ENCODE measurements around the gene TSNAXIP1. TPM values are rescaled to one million over a fixed set of nuclear protein-coding genes. Genes with fewer than 3 reads are reported as not detected.

TSNAXIP1 gene
- total RNA-seq, 1 experiment from 2014 or later, result 0.84 TPM

DNA sequence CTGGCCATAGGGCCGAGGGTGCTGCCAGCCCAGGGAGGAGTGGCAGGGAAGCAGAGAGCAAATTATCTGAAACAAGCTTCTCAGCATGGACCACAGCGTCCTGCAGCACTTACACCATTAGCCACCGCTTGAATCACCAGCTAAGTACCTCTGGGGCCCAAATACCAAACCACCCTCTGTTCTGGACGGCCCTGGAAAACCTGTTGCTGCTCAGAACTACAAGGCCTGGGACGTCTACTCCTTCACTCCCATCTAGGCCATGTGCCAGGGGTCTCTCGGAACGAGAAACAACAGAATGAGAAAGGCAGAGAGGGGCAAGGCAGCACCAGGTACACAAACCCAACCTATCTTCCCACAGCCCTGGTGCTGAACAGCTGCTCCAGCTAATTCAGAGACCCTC, 47.7 kb upstream of the TSNAXIP1 start:
- H3K9me3 Mint-ChIP-seq (ENCODE audit: unreplicated experiment), result no peaks in the 10 kb centered on the region
- DNase-seq, result no peak
- Histone ChIP-seq H3K4me1 (no peaks in the 10 kb centered on the region), H3K36me3 (ENCODE audit: control insufficient read depth, insufficient read depth, low read length) (peaks cover 4% of the 10 kb centered on the region), H3K4me3 (ENCODE audit: low read depth, low read length) (no peak overlapping the region), H3K27me3 (replicated peaks; ENCODE audit: control insufficient read depth, insufficient read depth, low read length) (no peaks in the 10 kb centered on the region), H3K9me3 (no peaks in the 10 kb centered on the region)
- TF ChIP-seq, protein P1, sequence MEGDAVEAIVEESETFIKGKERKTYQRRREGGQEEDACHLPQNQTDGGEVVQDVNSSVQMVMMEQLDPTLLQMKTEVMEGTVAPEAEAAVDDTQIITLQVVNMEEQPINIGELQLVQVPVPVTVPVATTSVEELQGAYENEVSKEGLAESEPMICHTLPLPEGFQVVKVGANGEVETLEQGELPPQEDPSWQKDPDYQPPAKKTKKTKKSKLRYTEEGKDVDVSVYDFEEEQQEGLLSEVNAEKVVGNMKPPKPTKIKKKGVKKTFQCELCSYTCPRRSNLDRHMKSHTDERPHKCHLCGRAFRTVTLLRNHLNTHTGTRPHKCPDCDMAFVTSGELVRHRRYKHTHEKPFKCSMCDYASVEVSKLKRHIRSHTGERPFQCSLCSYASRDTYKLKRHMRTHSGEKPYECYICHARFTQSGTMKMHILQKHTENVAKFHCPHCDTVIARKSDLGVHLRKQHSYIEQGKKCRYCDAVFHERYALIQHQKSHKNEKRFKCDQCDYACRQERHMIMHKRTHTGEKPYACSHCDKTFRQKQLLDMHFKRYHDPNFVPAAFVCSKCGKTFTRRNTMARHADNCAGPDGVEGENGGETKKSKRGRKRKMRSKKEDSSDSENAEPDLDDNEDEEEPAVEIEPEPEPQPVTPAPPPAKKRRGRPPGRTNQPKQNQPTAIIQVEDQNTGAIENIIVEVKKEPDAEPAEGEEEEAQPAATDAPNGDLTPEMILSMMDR (IDR thresholded peaks at IDR 0.05; ENCODE audit: insufficient read depth in 1 of 2, low read depth in 1 of 2, low read length in 1 of 2, severe bottlenecking in 1 of 2, unreplicated experiment in 1 of 2), result no peak
- H3K27me3 Mint-ChIP-seq (ENCODE audit: insufficient read depth, unreplicated experiment), result no peaks in the 10 kb centered on the region
- CTCF ChIA-PET, result no interaction called here
- no peaks in the 10 kb centered on the region for H3K4me1 Mint-ChIP-seq (ENCODE audit: low read depth, unreplicated experiment)
- POLR2A ChIA-PET, result no interaction called here
- no TSS peak for BruUV-seq (replicated peaks)
- H3K4me3 Mint-ChIP-seq (ENCODE audit: unreplicated experiment), result no peak overlapping the region
- peaks cover 27% of the 10 kb centered on the region for H3K36me3 Mint-ChIP-seq (ENCODE audit: insufficient read depth, unreplicated experiment)
- intact Hi-C loops (cut with micrococcal nuclease; ENCODE audit: unreplicated experiment), result no loop called here
- no peak overlapping the region for H3K27ac Mint-ChIP-seq (ENCODE audit: unreplicated experiment)

DNA sequence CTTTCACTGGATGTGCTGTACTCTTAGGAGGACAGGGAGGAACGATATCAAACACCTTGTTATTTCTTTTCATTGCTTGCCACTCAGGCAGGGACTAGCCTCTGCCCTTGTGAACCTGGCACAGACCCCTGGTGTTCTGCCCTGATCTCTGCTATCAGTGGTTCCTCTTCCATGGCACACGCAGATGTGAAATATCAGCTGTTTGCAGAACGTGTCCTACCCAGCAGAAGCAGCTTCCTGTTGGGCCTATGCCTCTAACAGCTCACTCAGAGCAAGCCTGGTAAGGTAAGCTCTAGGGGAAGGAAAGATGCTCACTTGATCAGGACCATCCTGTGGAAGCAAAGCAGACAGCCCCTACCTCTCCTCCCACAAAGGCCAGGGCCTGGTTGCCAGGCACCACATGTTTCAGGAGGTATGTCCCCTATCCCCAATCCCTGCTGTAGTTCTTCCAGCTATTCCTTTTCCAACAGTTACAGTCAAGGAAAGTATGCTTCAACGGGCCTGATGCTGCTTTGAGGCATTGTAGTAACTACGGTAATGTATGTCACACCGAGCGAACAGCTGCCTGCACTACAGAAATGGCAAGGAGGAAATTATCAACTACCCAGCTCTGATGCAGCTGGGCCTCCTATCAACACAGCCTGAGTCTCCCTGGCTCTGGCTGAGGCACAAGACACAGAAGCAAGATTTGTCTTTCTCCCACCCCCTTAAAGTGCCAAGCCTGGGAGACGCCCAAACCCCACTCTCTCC, 46.3 kb upstream of the TSNAXIP1 start:
- H3K9me3 Mint-ChIP-seq (ENCODE audit: unreplicated experiment), result no peaks in the 10 kb centered on the region
- CTCF ChIA-PET, result no interaction called here

DNA sequence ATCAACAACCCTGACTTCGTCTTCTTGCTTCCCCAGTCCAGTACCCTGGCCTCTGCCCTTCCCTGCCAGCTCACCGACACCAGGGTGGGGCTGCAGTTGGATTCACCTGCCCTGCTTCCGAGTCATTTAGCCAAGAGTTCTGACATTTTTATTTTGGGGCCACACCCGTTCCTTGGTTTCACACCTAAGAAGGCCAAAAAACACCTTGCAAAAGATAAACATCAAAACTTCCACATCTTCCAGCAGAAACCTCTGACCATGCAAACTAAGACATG, 45.8 kb upstream of the TSNAXIP1 start:
- H3K27ac Mint-ChIP-seq (ENCODE audit: unreplicated experiment), result no peak overlapping the region

More for the DNA sequence above, 46.3 kb upstream of the TSNAXIP1 start:
- Mint-ChIP-seq H3K27me3 (ENCODE audit: insufficient read depth, unreplicated experiment) (no peaks in the 10 kb centered on the region), H3K4me1 (ENCODE audit: low read depth, unreplicated experiment) (no peaks in the 10 kb centered on the region), H3K4me3 (ENCODE audit: unreplicated experiment) (no peak overlapping the region), H3K27ac (ENCODE audit: unreplicated experiment) (no peak overlapping the region), H3K36me3 (ENCODE audit: insufficient read depth, unreplicated experiment) (peaks cover 28% of the 10 kb centered on the region)
- H3K4me1 ChIP-seq, result no peaks in the 10 kb centered on the region
- POLR2A ChIA-PET, result no interaction called here
- no TSS peak for BruUV-seq (replicated peaks)
- H3K9me3 ChIP-seq, result no peaks in the 10 kb centered on the region
- H3K36me3 ChIP-seq (ENCODE audit: control insufficient read depth, insufficient read depth, low read length), result peaks cover 4% of the 10 kb centered on the region
- no peak overlapping the region for H3K4me3 ChIP-seq (ENCODE audit: low read depth, low read length)
- H3K27me3 ChIP-seq (replicated peaks; ENCODE audit: control insufficient read depth, insufficient read depth, low read length), result no peaks in the 10 kb centered on the region
- TF ChIP-seq, protein P1 (IDR thresholded peaks at IDR 0.05; ENCODE audit: insufficient read depth in 1 of 2, low read depth in 1 of 2, low read length in 1 of 2, severe bottlenecking in 1 of 2, unreplicated experiment in 1 of 2), result no peak
- intact Hi-C loops (cut with micrococcal nuclease; ENCODE audit: unreplicated experiment), result no loop called here
- no peak for DNase-seq

More for the DNA sequence above, 45.8 kb upstream of the TSNAXIP1 start:
- no peak for DNase-seq
- BruUV-seq (replicated peaks), result no TSS peak
- no peaks in the 10 kb centered on the region for H3K9me3 Mint-ChIP-seq (ENCODE audit: unreplicated experiment)
- H3K4me3 ChIP-seq (ENCODE audit: low read depth, low read length), result no peak overlapping the region
- no peaks in the 10 kb centered on the region for H3K4me1 ChIP-seq
- no peaks in the 10 kb centered on the region for H3K27me3 Mint-ChIP-seq (ENCODE audit: insufficient read depth, unreplicated experiment)
- ChIA-PET POLR2A (no interaction called here), CTCF (no interaction called here)
- TF ChIP-seq, protein P1 (IDR thresholded peaks at IDR 0.05; ENCODE audit: insufficient read depth in 1 of 2, low read depth in 1 of 2, low read length in 1 of 2, severe bottlenecking in 1 of 2, unreplicated experiment in 1 of 2), result no peak
- H3K36me3 ChIP-seq (ENCODE audit: control insufficient read depth, insufficient read depth, low read length), result peaks cover 4% of the 10 kb centered on the region
- H3K4me1 Mint-ChIP-seq (ENCODE audit: low read depth, unreplicated experiment), result no peaks in the 10 kb centered on the region
- H3K27me3 ChIP-seq (replicated peaks; ENCODE audit: control insufficient read depth, insufficient read depth, low read length), result no peaks in the 10 kb centered on the region
- no peaks in the 10 kb centered on the region for H3K9me3 ChIP-seq
- intact Hi-C loops (cut with micrococcal nuclease; ENCODE audit: unreplicated experiment), result no loop called here
- no peak overlapping the region for H3K4me3 Mint-ChIP-seq (ENCODE audit: unreplicated experiment)
- peaks cover 28% of the 10 kb centered on the region for H3K36me3 Mint-ChIP-seq (ENCODE audit: insufficient read depth, unreplicated experiment)

Measured in Caco-2 (cell line).